SK-N-SH treated with all-trans-retinoic acid at 6 μM for 48 hours (cell line): ENCODE measurements around the gene WFIKKN2.

Experiments
- ATAC-seq: fragments of 200-7000 bp; cut with Tn5 transposase; 3 replicates; pipeline ENCODE4 v1.9.1; 2020; ENCODE audit warnings: mild to moderate bottlenecking, moderate library complexity
- ARNTL ChIP-seq: fragments of 450-650 bp; formaldehyde crosslinking; IDR thresholded peaks from 2 replicates; pipeline ENCODE4 v1.5.0; 2020; ENCODE audit warnings: low read depth, mild to moderate bottlenecking, moderate library complexity, borderline replicate concordance
- BACH2 ChIP-seq: fragments of 250-450 bp; sonication (Bioruptor Pico); IDR thresholded peaks from 2 replicates; pipeline ENCODE4 v1.9.0; 2021; ENCODE audit warnings: mild to moderate bottlenecking, borderline replicate concordance
- CSDC2 ChIP-seq: fragments of 250-450 bp; sonication (Bioruptor Pico); IDR thresholded peaks from 2 replicates; pipeline ENCODE4 v1.5.0; 2020; ENCODE audit warnings: mild to moderate bottlenecking, moderate library complexity
- ESRRG ChIP-seq: fragments of 250-450 bp; sonication (Bioruptor Pico); IDR thresholded peaks from 2 replicates; pipeline ENCODE4 v1.6.1; 2021; ENCODE audit warnings: mild to moderate bottlenecking
- GLIS3 ChIP-seq: fragments of 250-450 bp; sonication (Bioruptor Pico); IDR thresholded peaks from 2 replicates; pipeline ENCODE4 v1.5.0; 2020; ENCODE audit warnings: mild to moderate bottlenecking, moderate library complexity
- ISL1 ChIP-seq: fragments of 250-450 bp; sonication (Bioruptor Pico); IDR thresholded peaks from 2 replicates; pipeline ENCODE4 v2.1.2; 2022; ENCODE audit warnings: mild to moderate bottlenecking, moderate library complexity
- OSR1 ChIP-seq: fragments of 250-450 bp; sonication (Bioruptor Pico); IDR thresholded peaks from 2 replicates; pipeline ENCODE4 v1.8.0; 2022; ENCODE audit warnings: moderate library complexity, mild to moderate bottlenecking, inconsistent platforms
- PPARA ChIP-seq: fragments of 250-450 bp; sonication (Bioruptor Pico); IDR thresholded peaks from 2 replicates; pipeline ENCODE4 v1.5.0; 2020; ENCODE audit warnings: mild to moderate bottlenecking, borderline replicate concordance
- RARB ChIP-seq: fragments of 250-450 bp; sonication (Bioruptor Pico); IDR thresholded peaks from 2 replicates; pipeline ENCODE4 v1.8.0; 2021; ENCODE audit warnings: mild to moderate bottlenecking, moderate library complexity
- SNAI2 ChIP-seq: fragments of 250-450 bp; sonication (Bioruptor Pico); IDR thresholded peaks from 2 replicates; pipeline ENCODE4 v1.5.0; 2020; ENCODE audit warnings: mild to moderate bottlenecking, moderate library complexity
- TCF4 ChIP-seq: fragments of 250-450 bp; sonication (Bioruptor Pico); IDR thresholded peaks from 2 replicates; pipeline ENCODE4 v1.8.0; 2021; ENCODE audit warnings: mild to moderate bottlenecking, moderate library complexity, borderline replicate concordance
- TOX ChIP-seq: fragments of 250-450 bp; sonication (Bioruptor Pico); IDR thresholded peaks from 2 replicates; pipeline ENCODE4 v1.8.0; 2021; ENCODE audit warnings: mild to moderate bottlenecking, moderate library complexity, borderline replicate concordance
- ZC3H10 ChIP-seq: fragments of 250-450 bp; sonication (Bioruptor Pico); IDR thresholded peaks from 2 replicates; pipeline ENCODE4 v1.5.1; 2021; ENCODE audit warnings: mild to moderate bottlenecking, moderate library complexity
- ZFP3 ChIP-seq: fragments of 250-450 bp; sonication (Bioruptor Pico); IDR thresholded peaks from 2 replicates; pipeline ENCODE4 v1.5.0; 2020; ENCODE audit warnings: mild to moderate bottlenecking, moderate library complexity
- ZFP30 ChIP-seq: fragments of 450-650 bp; formaldehyde crosslinking; IDR thresholded peaks from 2 replicates; pipeline ENCODE4 v1.5.0; 2022; ENCODE audit warnings: mild to moderate bottlenecking, moderate library complexity
- TF ChIP-seq, protein P1 (sequence below): fragments of 250-450 bp; sonication (Bioruptor Pico); IDR thresholded peaks from 2 replicates; pipeline ENCODE4 v1.8.0; 2021; ENCODE audit warnings: low read depth, mild to moderate bottlenecking, moderate library complexity, borderline replicate concordance
- TF ChIP-seq, protein P2 (sequence below): fragments of 250-450 bp; sonication (Bioruptor Pico); IDR thresholded peaks from 2 replicates; pipeline ENCODE4 v1.5.1; 2021; ENCODE audit warnings: mild to moderate bottlenecking, moderate library complexity
- TF ChIP-seq, protein P3 (sequence below): fragments of 250-450 bp; sonication (Bioruptor Pico); IDR thresholded peaks from 2 replicates; pipeline ENCODE4 v1.5.1; 2020; ENCODE audit warnings: low read depth, mild to moderate bottlenecking, moderate library complexity
- TF ChIP-seq, protein P4 (sequence below): fragments of 250-450 bp; sonication (Bioruptor Pico); IDR thresholded peaks from 2 replicates; pipeline ENCODE4 v1.8.0; 2020; ENCODE audit warnings: mild to moderate bottlenecking, moderate library complexity, borderline replicate concordance

The WFIKKN2 gene

DNA sequence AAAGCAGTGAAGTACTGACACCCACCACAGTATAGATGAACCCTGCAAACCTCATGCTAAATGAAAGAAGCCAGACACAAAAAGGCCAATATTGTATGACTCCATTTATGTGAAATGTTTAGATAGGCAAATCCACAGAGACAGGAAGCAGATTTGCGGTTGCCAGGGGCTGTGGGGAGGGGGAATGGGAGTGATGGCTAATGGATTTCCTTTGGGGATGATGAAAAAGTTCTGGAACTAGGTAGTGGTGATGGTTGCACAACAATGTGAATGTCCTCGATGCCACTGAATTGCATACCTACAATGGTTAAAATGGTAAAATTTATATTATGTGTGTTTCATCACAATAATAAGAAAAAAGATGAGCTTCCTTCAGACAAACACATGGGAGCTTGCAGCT is 28.4 kb upstream of the WFIKKN2 start:
- TF ChIP-seq ZFP3 (no peak), RARB (no peak), OSR1 (CRISPR knock-in tag) (no peak), ISL1 (CRISPR knock-in tag) (no peak), BACH2 (CRISPR knock-in tag) (no peak), TCF4 (no peak), CSDC2 (CRISPR knock-in tag) (no peak), ARNTL (CRISPR knock-in tag) (no peak), ESRRG (no peak), ZFP30 (CRISPR knock-in tag) (no peak), PPARA (CRISPR knock-in tag) (no peak), SNAI2 (no peak), GLIS3 (CRISPR knock-in tag) (no peak), ZC3H10 (CRISPR knock-in tag) (no peak)
- TF ChIP-seq, protein P1, sequence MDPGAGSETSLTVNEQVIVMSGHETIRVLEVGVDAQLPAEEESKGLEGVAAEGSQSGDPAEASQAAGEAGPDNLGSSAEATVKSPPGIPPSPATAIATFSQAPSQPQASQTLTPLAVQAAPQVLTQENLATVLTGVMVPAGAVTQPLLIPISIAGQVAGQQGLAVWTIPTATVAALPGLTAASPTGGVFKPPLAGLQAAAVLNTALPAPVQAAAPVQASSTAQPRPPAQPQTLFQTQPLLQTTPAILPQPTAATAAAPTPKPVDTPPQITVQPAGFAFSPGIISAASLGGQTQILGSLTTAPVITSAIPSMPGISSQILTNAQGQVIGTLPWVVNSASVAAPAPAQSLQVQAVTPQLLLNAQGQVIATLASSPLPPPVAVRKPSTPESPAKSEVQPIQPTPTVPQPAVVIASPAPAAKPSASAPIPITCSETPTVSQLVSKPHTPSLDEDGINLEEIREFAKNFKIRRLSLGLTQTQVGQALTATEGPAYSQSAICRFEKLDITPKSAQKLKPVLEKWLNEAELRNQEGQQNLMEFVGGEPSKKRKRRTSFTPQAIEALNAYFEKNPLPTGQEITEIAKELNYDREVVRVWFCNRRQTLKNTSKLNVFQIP, result no peak
- TF ChIP-seq, protein P2, sequence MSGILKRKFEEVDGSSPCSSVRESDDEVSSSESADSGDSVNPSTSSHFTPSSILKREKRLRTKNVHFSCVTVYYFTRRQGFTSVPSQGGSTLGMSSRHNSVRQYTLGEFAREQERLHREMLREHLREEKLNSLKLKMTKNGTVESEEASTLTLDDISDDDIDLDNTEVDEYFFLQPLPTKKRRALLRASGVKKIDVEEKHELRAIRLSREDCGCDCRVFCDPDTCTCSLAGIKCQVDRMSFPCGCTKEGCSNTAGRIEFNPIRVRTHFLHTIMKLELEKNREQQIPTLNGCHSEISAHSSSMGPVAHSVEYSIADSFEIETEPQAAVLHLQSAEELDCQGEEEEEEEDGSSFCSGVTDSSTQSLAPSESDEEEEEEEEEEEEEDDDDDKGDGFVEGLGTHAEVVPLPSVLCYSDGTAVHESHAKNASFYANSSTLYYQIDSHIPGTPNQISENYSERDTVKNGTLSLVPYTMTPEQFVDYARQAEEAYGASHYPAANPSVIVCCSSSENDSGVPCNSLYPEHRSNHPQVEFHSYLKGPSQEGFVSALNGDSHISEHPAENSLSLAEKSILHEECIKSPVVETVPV, result no peak
- TF ChIP-seq, protein P3, sequence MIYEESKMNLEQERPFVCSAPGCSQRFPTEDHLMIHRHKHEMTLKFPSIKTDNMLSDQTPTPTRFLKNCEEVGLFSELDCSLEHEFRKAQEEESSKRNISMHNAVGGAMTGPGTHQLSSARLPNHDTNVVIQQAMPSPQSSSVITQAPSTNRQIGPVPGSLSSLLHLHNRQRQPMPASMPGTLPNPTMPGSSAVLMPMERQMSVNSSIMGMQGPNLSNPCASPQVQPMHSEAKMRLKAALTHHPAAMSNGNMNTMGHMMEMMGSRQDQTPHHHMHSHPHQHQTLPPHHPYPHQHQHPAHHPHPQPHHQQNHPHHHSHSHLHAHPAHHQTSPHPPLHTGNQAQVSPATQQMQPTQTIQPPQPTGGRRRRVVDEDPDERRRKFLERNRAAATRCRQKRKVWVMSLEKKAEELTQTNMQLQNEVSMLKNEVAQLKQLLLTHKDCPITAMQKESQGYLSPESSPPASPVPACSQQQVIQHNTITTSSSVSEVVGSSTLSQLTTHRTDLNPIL (CRISPR knock-in tag), result no peak
- no peak for ATAC-seq

DNA sequence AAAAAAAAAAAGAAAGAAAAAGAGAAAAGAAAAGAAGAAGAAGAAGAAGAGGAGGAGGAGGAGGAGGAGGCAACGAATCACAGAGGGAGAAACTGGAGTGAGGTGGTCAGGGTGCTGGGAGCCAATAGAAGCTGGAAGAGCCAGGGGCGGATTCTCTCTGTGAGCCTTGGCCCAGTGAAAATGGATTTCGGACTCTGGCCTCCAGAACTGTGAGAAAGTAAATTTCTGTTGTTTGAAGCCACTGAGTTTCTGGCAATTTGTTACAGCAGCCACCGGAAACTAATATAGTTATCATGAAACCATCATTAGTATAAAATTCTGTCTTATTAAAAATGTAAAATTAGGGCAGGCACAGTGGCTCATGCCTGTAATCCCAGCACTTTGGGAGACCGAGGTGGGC is 27.7 kb upstream of the WFIKKN2 start:
- TF ChIP-seq PPARA (CRISPR knock-in tag) (no peak), BACH2 (CRISPR knock-in tag) (no peak), ARNTL (CRISPR knock-in tag) (no peak), OSR1 (CRISPR knock-in tag) (no peak), ISL1 (CRISPR knock-in tag) (no peak), TCF4 (no peak), ZC3H10 (CRISPR knock-in tag) (no peak)
- TF ChIP-seq, protein P2, result no peak
- TF ChIP-seq, protein P1, result no peak
- ATAC-seq, result no peak

DNA sequence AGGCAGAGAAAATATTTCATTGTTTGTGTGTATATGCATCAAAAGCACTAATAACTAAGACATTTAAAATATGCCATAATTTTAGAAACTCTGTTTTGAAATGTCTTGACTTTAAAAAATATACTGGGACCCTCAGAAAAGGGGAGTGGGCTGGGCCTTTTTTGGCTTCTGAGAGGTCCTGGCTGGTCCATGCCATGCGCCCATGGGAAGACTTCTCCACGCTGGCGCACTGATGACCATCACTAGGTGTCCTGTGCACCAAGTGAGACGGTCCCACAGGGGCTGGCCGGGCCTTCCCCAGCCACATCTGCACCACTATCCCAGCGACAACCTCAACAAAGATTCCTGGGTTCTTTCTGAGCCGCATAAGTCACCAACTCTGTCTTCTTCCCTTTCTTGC is 27.0 kb upstream of the WFIKKN2 start:
- no peak for ATAC-seq

More for the DNA sequence above, 27.0 kb upstream of the WFIKKN2 start:
- TF ChIP-seq, protein P4, sequence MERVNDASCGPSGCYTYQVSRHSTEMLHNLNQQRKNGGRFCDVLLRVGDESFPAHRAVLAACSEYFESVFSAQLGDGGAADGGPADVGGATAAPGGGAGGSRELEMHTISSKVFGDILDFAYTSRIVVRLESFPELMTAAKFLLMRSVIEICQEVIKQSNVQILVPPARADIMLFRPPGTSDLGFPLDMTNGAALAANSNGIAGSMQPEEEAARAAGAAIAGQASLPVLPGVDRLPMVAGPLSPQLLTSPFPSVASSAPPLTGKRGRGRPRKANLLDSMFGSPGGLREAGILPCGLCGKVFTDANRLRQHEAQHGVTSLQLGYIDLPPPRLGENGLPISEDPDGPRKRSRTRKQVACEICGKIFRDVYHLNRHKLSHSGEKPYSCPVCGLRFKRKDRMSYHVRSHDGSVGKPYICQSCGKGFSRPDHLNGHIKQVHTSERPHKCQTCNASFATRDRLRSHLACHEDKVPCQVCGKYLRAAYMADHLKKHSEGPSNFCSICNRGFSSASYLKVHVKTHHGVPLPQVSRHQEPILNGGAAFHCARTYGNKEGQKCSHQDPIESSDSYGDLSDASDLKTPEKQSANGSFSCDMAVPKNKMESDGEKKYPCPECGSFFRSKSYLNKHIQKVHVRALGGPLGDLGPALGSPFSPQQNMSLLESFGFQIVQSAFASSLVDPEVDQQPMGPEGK (CRISPR knock-in tag), result no peak
- TF ChIP-seq ZFP30 (CRISPR knock-in tag), result no peak
- TF ChIP-seq GLIS3 (CRISPR knock-in tag), result no peak
- no peak for TF ChIP-seq BACH2 (CRISPR knock-in tag)
- TF ChIP-seq TOX (CRISPR knock-in tag), result no peak
- TF ChIP-seq, all 23 proteins: peak for 0
